Measurements from ENCODE around the gene ARMC7. TPM values are rescaled to one million over a fixed set of nuclear protein-coding genes. Genes with fewer than 3 reads are reported as not detected.

The ARMC7 gene
- total RNA-seq, 2 experiments from 2014 or later = 5.4 TPM

DNA sequence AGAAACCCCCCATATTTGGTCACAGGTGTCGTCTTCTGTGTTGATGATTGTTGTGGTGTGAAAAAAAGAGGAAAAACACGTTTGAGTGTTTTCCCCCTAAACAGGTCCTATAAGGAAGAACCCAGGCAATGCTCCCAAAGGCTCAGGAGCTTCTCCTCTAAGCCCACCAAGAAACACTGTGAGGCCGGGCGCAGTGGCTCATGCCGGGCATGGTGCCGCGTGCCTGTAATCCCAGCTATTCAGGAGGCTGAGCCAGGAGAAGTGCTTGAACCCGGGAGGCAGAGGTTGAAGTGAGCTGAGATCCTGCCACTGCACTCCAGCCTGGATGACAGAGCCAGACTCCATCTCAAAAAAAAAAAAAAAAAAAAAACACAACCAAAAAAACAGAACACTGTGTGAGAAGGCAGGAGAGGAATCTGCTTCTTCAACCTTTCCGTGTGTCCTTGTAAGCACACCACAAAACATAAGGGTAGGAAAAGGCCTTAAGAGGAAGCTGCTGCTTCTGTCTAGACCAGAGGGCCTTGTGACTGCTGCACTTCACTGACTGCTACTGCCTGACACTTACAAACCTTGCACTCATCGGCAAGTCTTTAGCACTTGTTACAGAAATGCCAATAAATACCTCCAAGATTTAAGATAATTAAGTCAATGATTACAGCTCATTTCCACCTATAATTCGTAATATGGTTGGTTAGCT lies 35.2 kb downstream of the ARMC7 start:
- POLR2A ChIA-PET = interaction anchor here (0.9 to 1.6 kb wide), 7 partner anchors 9 to 98 kb away, joined by 4 to 8 read pairs (median 5); partner anchors contain the start of genes ATP5PD, JPT1 and KCTD2
- no peaks in the 10 kb centered on the region for H3K27me3 Mint-ChIP-seq
- no peak overlapping the region for H3K27ac Mint-ChIP-seq
- ATAC-seq (no peak), DNase-seq (no peak)
- H3K9me3 Mint-ChIP-seq = no peaks in the 10 kb centered on the region
- CTCF ChIA-PET = interaction anchor here (0.8 to 2.5 kb wide), 6 partner anchors 14 to 183 kb away, joined by 4 to 8 read pairs (median 6); partner anchors contain the start of gene NT5C
- intact Hi-C loops (cut with micrococcal nuclease) = no loop called here
- H3K36me3 Mint-ChIP-seq (ENCODE audit: low read depth) = peaks cover 64% of the 10 kb centered on the region
- H3K4me1 Mint-ChIP-seq (ENCODE audit: low read depth) = peaks cover 15% of the 10 kb centered on the region
- TF ChIP-seq, protein P1, sequence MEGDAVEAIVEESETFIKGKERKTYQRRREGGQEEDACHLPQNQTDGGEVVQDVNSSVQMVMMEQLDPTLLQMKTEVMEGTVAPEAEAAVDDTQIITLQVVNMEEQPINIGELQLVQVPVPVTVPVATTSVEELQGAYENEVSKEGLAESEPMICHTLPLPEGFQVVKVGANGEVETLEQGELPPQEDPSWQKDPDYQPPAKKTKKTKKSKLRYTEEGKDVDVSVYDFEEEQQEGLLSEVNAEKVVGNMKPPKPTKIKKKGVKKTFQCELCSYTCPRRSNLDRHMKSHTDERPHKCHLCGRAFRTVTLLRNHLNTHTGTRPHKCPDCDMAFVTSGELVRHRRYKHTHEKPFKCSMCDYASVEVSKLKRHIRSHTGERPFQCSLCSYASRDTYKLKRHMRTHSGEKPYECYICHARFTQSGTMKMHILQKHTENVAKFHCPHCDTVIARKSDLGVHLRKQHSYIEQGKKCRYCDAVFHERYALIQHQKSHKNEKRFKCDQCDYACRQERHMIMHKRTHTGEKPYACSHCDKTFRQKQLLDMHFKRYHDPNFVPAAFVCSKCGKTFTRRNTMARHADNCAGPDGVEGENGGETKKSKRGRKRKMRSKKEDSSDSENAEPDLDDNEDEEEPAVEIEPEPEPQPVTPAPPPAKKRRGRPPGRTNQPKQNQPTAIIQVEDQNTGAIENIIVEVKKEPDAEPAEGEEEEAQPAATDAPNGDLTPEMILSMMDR (IDR thresholded peaks at IDR 0.05) = no peak
- H3K4me3 Mint-ChIP-seq = no peak overlapping the region

DNA sequence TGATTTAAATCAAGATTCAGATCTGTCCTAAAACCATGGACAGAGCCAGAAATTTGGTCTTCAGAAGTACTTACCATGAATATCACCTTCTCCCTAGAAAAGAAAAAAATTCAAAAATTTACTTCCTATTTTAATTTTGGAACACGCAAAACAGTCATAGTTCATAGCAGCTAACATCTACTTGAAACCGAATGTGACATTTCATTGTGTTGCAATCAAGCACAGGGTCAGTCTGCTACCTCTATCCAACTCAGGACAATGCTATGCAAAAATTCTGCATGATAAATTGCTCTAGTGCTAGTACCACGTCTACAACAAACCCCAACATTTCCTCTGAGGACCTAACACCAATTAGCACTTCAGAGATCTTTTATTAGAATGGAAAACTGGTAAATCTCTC lies 36.8 kb downstream of the ARMC7 start:
- intact Hi-C loops (cut with micrococcal nuclease) = no loop called here
- TF ChIP-seq, protein P1 (IDR thresholded peaks at IDR 0.05) = no peak
- Mint-ChIP-seq H3K4me1 (ENCODE audit: low read depth) (peaks cover 8% of the 10 kb centered on the region), H3K9me3 (no peaks in the 10 kb centered on the region), H3K27me3 (no peaks in the 10 kb centered on the region), H3K27ac (no peak overlapping the region), H3K4me3 (no peak overlapping the region), H3K36me3 (ENCODE audit: low read depth) (peaks cover 52% of the 10 kb centered on the region)
- POLR2A ChIA-PET = interaction anchor here (1.6 kb wide), 1 partner anchor 10 kb away, joined by 6 read pairs; no protein-coding TSS in a partner anchor
- CTCF ChIA-PET = interaction anchor here (1.2 to 2.5 kb wide), 2 partner anchors 24 to 33 kb away, joined by 7 read pairs; no protein-coding TSS in a partner anchor
- no peak for ATAC-seq
- no peak for DNase-seq

DNA sequence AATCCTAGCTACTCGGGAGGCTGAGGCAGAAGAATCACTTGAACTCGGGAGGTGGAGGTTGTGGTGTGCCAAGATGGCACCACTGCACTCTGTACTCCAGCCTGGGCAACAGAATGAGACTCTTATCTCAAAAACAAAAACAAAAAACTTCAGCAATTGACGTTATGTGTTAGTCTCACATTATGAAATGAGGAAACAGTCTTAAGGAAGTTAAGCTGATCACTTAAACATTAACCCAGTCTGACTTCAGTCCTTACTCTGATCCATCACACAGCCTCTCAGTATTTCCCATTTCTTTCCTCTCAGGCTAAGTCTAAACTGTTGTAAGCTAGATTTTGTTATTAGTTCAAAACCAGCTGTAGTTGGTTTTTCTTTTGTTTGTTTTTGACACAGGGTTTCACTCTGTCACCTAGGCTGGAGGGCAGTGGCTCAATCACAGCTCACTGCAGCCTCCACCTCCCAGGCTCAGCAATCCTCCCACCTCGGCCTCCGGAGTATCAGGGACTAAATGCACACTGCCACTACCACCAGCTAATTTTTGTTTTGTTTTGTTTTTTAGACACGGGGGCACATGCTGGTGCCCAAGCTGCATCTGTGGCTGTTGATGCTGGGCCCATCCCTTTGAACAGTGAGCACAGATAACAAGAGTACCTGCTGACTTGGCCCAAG lies 38.2 kb downstream of the ARMC7 start:
- Mint-ChIP-seq H3K36me3 (ENCODE audit: low read depth) (peaks cover 56% of the 10 kb centered on the region), H3K9me3 (no peaks in the 10 kb centered on the region), H3K4me3 (no peak overlapping the region), H3K27ac (peak overlapping the region; percentile 34), H3K27me3 (no peaks in the 10 kb centered on the region), H3K4me1 (ENCODE audit: low read depth) (peaks cover 19% of the 10 kb centered on the region)
- POLR2A ChIA-PET = interaction anchor here (1.0 to 4.1 kb wide), 3 partner anchors 11 to 22 kb away, joined by 3 to 12 read pairs (median 4); partner anchors contain the start of gene NT5C
- DNase-seq (no peak), ATAC-seq (no peak)
- TF ChIP-seq, protein P1 (IDR thresholded peaks at IDR 0.05) = no peak
- CTCF ChIA-PET = interaction anchor here (1.0 to 5.2 kb wide), 8 partner anchors 12 to 54 kb away, joined by 3 to 34 read pairs (median 4); partner anchors contain the start of gene NT5C
- intact Hi-C loops (cut with micrococcal nuclease) = no loop called here

DNA sequence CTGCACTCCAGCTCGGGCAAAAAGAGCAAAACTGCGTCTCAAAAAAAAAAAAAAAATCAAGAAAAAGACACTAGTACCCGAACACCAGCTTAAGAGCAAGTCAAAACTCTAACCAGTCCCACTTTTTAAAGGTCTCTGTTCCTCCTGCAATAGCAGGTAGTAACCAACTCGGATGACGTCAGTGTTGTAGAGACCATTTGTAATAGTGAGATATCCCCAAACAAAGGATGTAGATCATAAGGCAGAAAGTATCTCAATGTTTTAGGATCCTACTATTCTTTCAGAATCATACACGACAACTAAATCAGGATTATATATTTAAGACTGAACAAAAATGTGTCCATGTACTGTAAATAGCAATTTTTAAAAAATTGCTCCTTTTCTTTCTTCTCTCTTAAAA lies 42.2 kb downstream of the ARMC7 start:
- DNase-seq (no peak), ATAC-seq (no peak)
- no peaks in the 10 kb centered on the region for H3K9me3 Mint-ChIP-seq
- intact Hi-C loops (cut with micrococcal nuclease) = loop anchor here (2.0 kb wide), 1 partner anchor 31 kb away; the partner anchor contains the start of gene SUMO2
- H3K27me3 Mint-ChIP-seq = no peaks in the 10 kb centered on the region
- peaks cover 35% of the 10 kb centered on the region for H3K4me1 Mint-ChIP-seq (ENCODE audit: low read depth)
- H3K27ac Mint-ChIP-seq = no peak overlapping the region
- ChIA-PET CTCF (interaction anchor here (0.7 to 5.2 kb wide), 2 partner anchors 28 to 38 kb away, joined by 3 to 34 read pairs; no protein-coding TSS in a partner anchor), POLR2A (interaction anchor here (1.2 to 4.1 kb wide), 2 partner anchors 17 to 20 kb away, joined by 4 to 12 read pairs; partner anchors contain the start of gene NT5C)
- TF ChIP-seq, protein P1 (IDR thresholded peaks at IDR 0.05) = no peak
- peak overlapping the region; percentile 94 for H3K4me3 Mint-ChIP-seq
- peaks cover 34% of the 10 kb centered on the region for H3K36me3 Mint-ChIP-seq (ENCODE audit: low read depth)

Measured in activated CD8-positive, alpha-beta T cell treated with anti-CD3 and anti-CD28 coated beads for 36 hours (primary cell).